ENCODE results near the gene SLF2. TPM values are rescaled to one million over a fixed set of nuclear protein-coding genes. Genes with fewer than 3 reads are reported as not detected.

The SLF2 gene
- total RNA-seq, 2 donors from 2014 or later: 11.5 to 12.3 TPM

DNA sequence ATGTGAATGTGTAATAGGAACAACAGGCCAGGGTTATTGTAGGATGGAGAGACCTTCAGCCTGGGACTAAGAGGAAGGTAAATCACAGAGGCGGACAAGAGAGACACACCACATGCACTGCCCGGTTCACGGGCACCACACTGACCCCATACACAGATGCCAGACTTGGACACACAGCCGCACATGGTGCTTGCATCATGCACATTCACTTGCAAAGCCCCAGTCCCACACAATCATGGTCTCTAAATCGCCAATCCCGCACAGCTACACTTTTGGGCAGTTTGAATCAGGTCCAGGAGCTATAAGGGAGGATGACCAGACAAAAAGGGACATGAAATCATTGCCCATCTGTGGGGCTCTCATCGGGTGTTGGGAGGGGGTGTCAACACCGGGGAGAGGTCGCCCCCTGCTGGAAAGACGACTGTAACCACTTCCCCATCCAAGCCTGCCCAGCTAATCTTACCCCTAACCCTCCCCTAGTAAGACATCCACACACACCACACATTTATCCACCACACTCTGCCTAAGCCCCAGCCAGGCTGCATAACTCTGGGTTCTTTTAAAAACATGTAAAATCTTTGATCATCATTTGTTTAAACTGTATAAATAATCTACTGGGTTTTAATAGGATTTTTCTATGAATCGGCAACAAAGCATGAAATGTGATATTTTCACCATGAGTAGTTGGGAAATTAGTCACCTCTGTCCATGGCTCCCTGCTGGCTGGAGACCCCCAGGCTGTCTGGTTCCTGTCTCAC is 40.5 kb upstream of the SLF2 start:
- DNase-seq (ENCODE audit: low spot score): no peak
- Histone ChIP-seq H3K27ac (no peak overlapping the region), H3K4me1 (no peaks in the 10 kb centered on the region), H3K36me3 (no peaks in the 10 kb centered on the region), H3K4me3 (no peak overlapping the region), H3K9me3 (no peaks in the 10 kb centered on the region), H3K27me3 (peaks cover 0 to 3% of the 10 kb centered on the region in 2 donors)
- TF ChIP-seq, protein P1, sequence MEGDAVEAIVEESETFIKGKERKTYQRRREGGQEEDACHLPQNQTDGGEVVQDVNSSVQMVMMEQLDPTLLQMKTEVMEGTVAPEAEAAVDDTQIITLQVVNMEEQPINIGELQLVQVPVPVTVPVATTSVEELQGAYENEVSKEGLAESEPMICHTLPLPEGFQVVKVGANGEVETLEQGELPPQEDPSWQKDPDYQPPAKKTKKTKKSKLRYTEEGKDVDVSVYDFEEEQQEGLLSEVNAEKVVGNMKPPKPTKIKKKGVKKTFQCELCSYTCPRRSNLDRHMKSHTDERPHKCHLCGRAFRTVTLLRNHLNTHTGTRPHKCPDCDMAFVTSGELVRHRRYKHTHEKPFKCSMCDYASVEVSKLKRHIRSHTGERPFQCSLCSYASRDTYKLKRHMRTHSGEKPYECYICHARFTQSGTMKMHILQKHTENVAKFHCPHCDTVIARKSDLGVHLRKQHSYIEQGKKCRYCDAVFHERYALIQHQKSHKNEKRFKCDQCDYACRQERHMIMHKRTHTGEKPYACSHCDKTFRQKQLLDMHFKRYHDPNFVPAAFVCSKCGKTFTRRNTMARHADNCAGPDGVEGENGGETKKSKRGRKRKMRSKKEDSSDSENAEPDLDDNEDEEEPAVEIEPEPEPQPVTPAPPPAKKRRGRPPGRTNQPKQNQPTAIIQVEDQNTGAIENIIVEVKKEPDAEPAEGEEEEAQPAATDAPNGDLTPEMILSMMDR (IDR thresholded peaks at IDR 0.05): peak in 1 of 2 donors; percentile 50

DNA sequence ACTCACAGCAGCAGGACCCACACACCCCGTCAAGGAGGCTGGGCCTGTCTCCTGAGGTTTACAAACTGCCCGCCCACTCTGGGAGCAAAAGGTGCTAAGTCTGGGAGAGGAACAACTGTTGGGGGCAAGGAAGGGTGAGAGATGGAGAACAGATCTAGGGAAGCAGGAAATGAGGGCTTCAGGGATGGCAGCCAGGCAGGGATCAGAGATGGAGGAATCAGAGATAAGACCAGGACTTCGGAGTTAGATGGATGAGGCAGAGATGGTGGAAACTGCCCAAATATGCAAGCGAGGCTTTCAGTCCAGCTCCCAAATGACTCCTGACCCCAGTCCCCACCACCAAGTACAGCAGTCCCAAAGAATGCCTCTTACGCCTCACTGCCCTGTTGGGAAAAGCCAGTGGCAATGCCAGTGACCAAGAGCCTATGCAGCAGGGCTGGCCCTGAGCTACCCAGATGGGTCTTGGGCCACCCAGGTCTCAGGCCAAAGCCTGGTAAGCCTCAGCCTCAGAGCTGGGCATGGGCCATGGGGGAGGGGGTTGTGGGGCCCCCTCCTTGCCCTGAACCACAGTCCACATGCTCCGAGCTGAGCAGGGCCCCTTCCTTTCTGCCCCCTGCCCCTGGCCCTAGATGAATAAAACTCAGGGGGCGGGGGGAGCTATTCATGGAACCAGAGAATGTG is 39.5 kb upstream of the SLF2 start:
- Histone ChIP-seq H3K36me3 (no peaks in the 10 kb centered on the region), H3K4me3 (no peak overlapping the region), H3K27me3 (no peaks in the 10 kb centered on the region), H3K9me3 (no peaks in the 10 kb centered on the region), H3K27ac (no peak overlapping the region), H3K4me1 (no peaks in the 10 kb centered on the region)
- TF ChIP-seq, protein P1 (IDR thresholded peaks at IDR 0.05): no peak
- no peak for DNase-seq (ENCODE audit: low spot score)

DNA sequence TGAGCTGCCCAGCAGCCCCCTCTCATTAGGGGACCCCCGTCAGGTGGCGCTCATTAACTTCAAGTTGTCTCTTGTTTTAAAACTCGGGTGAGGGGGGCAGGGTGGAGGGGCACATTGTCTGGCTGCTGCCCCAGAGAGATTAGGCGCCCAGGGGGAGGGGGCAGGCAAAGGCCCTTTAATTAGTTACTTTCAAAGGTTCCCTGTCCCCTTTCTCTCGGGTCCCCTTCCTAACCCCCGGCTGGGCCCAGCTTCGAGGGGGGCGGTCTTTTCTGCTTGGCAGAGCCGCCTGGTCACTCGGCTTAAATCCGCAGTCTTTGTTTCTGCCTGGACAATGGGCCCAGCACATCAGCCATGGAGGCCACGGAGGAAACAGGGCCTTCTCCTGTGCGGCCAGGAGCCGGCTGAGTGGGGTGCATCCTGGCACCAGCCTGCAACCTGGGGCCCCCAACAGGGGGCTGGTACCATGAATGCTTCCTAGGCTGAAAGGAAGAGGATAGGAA is 38.9 kb upstream of the SLF2 start:
- Histone ChIP-seq H3K27me3 (no peaks in the 10 kb centered on the region), H3K27ac (no peak overlapping the region), H3K9me3 (no peaks in the 10 kb centered on the region), H3K4me3 (no peak overlapping the region), H3K4me1 (no peaks in the 10 kb centered on the region), H3K36me3 (no peaks in the 10 kb centered on the region)
- DNase-seq (ENCODE audit: low spot score): no peak
- TF ChIP-seq, protein P1 (IDR thresholded peaks at IDR 0.05): no peak

DNA sequence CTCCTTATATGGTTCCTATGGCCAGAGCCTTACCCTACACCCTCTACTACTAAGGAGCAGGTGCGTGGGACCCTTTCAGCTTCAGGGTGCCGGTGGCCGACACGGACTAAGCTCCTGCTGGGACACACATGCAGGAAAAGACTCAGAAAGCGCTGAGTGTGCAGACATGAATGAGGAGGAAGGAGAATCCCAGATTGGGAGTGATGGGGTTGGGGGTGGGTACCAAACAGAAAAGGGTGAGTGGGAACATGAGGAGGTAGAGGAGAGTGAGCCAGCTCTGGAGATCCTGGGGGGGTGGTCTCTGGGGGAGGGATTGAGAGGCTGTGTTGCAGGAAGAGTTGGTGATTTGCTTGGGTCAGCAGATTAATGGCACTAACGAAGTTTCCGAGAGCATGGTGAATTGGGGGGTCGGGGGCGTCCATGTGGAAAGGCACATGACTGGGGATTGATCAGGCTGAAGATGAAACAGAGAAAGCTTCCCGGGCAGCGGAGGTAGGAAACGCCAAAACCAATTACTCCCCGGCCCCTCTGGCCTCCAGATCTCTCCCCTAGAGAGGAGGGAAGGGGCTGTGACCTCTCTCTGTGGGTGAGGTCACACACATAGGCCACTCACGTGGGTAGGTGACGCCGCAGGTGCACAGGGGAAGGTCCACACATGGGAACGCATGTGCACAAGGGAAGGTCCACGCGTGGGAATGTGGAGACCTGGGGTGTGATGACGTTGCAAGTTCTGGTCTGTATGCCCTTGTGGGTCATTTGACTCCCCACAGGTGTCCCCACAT is 37.9 kb upstream of the SLF2 start:
- DNase-seq (ENCODE audit: low spot score): no peak
- no peaks in the 10 kb centered on the region for H3K36me3 ChIP-seq
- H3K4me3 ChIP-seq: no peak overlapping the region
- TF ChIP-seq, protein P1 (IDR thresholded peaks at IDR 0.05): no peak
- no peaks in the 10 kb centered on the region for H3K4me1 ChIP-seq
- no peaks in the 10 kb centered on the region for H3K9me3 ChIP-seq
- H3K27ac ChIP-seq: no peak overlapping the region
- H3K27me3 ChIP-seq: no peaks in the 10 kb centered on the region

DNA sequence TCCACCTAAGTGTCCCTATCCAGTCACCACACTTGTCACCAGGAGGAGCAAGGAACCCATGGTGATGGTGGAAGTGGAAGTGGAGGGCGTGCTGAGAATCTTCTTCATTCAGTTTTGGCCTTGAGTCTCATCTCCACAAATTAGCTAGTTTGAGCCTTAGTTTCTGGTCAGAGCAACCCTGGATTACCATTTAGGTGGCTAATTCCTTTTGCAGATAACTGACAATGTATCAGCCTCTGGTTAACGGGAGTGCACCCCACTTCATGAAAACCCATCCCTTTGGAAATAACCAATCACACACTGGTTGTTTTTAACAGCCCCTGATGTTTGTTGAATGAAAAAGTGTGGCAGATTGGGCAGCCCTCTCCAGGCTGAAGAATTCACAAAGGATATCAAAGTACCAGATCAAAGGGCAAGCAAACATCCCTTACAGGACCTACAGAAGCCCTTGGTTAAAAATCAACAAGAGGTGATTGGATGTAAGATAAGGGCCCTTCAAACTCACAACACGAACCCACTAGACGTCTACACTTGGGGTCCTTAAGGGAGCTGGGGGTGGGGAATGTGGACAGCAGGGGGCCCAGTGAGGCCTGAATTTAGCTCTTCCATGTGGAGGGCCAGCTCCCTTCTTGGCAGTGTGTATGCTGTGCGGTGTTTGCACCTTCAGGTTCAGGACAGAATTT is 37.1 kb upstream of the SLF2 start:
- H3K4me3 ChIP-seq: no peak overlapping the region
- TF ChIP-seq, protein P1 (IDR thresholded peaks at IDR 0.05): no peak
- H3K4me1 ChIP-seq: no peaks in the 10 kb centered on the region
- no peaks in the 10 kb centered on the region for H3K9me3 ChIP-seq
- no peak overlapping the region for H3K27ac ChIP-seq
- H3K36me3 ChIP-seq: no peaks in the 10 kb centered on the region
- DNase-seq (ENCODE audit: low spot score): no peak
- H3K27me3 ChIP-seq: no peaks in the 10 kb centered on the region
